NCI-H2227 (cell line): ENCODE results near the gene CTNNA3.

Source experiments
- DNase-seq: peaks from one replicate; lab custom pipeline; 2025; ENCODE audit not compliant: unreplicated experiment; lab: John Stamatoyannopoulos, UW

CTNNA3 gene

DNA sequence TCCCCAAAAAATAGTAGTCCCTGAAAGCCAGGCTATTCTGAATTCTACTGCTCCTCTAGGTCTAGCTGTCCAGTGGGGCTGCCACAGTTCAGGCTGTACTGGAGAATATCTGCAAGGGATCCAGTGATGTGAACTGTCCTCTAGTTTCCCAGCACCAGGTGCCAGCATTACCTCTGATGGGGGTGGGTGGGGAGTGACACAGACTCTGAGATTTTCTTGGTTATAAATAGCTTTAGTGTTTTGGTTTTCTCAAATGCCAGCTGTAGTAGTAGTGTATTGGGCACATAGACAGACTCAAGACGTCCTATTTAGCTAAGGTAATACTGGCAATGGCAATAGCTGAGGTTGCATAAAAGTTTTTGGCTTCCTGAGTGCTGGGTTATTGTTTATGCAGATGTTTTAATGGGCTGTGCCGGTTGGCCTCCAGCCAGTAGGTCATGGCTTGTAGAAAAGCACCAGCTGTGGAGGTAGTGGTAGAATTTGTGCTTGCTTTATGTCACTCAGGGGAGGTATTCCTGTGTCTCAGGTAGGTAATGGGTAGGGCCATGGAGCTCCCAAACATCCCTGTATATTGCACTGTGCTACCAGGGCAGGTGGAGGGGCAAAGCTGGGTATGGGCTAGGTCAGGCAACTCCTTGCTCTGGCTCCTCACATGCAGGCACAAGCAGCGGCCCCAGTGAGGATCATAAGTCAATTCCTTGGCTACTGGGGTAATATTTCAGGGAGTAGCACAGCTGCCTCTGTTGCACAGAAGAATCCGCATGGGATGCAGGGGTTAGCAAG, 1108.9 kb downstream of the CTNNA3 start:
- no peak for DNase-seq

DNA sequence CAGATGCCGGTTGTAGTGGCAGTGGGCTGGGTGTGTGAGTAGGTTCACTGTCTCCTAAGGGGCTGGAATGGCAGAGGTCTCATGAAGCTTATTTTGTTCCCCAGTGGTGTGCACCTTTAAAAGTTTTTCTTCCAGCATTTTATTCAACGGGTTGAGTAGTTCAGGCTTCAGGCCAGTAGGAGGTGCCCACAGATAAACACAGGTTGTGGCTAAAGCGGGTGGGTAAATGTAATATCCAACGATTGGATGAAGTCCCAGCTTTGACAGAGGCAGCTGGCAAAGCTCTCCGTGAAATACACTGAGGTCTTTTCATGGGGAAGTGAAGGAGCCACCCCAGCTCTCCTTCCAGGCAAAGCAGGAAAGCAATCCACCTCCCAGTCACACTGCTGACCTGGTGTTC, 1109.9 kb downstream of the CTNNA3 start:
- peak; percentile 0 for DNase-seq

DNA sequence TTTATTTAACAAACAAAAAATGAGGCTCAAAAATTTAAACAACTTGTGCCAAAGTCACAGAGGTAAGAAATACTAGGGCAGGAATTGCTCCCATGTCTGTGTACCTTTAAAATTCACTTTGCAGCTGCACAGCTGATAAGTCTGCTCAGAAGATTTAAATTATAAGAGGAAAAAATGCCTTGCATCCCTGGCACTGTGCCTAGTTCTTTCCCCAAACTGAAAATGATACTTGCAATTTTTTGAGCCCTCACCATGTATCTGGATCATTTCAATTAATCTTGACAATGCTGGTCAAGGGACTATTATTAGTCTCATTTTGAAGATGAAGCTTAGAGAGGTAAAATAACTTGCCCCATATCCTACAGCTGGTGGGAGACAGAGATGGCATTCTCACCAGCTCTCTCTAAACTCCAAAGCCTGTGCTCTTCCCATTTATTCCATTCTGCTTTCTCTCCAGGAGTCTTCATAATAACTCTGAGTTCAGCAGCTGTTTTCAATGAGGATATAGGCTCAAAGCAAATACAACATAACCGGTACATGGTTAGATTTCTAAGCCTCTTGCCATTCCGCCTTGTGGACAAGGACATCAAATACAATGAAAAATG, 1120.6 kb downstream of the CTNNA3 start:
- peak; percentile 63 for DNase-seq

DNA sequence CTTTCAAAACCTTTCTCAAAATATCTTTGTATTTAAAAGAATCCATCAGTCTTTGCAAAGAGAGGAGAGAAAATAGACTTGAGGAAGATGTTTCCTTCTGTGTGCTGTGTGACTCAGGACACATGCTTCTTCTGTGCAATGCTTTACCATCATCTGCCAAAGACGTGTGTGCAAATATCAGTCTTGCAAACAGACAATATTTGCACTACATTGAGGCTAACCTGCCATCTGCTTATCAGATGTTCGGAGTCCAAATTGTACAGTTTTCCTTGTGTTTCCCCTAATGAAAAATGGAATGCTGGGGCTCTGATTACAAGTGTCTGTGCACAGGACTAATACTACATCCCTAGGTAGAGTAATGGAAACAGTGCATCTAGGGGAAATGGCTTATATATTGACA, 1123.3 kb downstream of the CTNNA3 start:
- DNase-seq: no peak

DNA sequence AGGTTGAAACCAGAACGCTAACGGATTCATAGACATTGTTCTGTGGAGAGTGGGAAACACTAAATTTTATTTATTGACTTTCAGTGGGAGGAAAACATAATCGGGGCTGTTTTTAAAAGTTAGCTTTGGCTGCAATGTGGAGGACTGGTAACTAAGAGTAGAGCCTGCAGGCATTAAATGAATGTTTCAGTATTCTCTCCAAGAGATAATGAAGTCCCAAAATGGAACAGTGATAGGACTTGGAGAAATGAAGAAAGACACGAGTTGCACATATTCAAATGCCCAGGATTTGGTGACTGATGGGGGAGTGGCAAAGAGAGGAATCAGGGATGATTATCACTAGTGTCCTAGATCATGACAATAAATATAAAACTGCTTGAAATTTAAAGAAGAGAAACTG, 1130.0 kb downstream of the CTNNA3 start:
- DNase-seq: no peak

DNA sequence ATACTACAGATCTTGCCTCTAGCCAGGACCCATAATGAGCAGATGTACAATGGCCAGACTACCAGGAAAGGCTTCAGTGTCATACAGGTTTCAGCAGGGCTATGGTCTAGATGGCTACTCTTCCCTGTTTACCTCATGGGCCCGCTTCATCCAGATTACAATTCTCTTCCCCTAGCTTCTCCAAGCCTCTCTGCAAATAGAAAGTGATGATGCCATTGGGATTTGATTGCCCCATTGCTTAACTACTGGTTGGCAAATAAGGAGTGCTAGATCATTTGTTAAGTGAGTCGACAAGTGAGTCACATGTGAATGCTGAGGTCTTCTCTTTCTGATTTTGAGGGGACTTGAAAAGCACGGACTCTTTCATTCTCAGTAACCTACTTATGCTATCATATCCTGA, 1131.7 kb downstream of the CTNNA3 start:
- DNase-seq: no peak

DNA sequence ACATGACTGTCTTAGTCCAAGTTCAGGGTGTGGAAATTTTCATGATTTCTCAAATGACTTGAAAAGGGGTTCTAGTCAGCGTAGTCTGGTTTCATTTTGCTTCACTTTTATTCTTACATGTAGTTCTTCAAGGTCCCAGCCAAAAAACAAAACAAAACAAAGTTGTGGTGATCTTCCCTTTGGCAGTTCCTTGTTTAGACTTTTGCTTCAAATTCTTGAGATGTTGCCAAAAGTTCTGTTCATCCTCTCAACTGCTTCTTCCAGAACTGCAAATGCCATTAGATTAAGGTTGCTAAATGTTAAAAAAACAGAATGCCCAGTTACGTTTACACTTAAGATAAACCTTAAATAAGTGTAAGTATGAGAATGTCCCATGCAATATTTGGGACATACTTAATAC, 1140.9 kb downstream of the CTNNA3 start:
- DNase-seq: no peak

DNA sequence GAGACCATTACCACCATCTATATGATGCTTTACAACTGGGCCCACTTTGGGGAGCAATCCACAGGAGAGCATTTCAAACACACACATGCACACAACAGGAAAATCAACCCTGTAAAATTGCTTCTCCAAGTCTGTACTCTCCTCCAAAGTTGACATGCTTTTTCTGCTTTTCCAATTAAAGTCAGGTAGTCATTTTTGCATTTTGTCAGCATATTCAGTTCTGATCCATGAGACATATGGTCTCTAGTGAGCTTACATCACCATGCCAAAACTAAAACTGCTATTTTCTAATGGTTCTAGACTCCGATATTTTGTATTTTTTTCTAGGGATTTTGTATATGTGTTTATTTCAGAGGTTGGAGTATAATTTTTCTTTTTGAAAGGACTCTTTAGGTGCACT, 1143.7 kb downstream of the CTNNA3 start:
- no peak for DNase-seq

DNA sequence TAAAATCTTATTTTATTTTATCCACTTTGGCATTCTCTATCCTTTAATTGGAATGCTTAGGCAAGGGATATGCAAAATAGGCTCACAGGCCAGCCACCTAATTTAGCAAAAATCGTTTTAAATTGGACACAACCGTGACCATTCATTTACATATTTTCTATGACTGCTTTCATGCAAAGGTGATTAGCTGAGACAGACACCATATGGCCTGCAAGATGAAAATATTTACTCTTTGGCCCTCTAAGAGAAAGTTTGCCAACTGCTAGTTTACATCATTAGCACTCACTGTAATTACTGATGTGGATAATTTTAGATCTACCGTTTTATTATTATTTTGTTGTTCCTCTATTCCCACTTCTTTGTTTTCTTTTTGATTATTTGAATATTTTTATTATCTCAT, 1145.6 kb downstream of the CTNNA3 start:
- DNase-seq: no peak

DNA sequence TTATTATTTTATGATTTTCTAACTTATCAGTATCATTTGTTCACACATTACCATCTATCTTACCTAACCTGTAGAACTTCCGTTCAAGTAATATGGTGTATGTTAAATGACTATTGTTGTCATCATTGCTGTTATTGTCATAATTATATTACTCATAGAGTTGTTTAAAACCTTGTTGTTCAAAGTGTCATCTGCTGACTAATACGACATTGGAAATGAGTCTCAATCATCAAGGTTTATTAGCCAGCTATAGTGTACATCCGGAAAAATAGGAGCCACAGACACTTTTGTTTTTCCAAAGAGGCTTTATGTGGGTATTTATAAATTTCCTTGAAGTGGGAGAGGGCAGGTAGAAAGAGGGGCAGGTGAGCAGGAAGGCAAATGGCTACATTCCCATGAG, 1157.1 kb downstream of the CTNNA3 start:
- no peak for DNase-seq

DNA sequence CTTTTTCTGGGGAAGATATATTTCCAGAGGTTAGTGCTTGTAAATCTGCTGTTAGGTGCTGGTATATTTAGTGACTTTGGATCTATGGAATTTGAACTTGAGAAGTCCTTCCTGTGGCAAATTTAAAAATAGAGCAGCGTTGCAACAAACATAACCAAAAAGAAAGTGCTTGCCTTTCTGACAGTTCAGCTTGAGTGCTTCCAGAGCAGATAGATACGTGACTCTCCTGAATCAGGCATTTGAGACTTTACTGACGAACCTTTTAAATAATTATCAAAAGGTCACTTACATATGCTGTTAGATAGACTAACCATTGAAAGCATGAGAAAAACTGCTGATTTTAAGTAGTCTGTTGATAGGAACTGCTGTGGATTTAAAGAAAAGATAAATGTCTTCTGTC, 1157.6 kb downstream of the CTNNA3 start:
- DNase-seq: no peak

DNA sequence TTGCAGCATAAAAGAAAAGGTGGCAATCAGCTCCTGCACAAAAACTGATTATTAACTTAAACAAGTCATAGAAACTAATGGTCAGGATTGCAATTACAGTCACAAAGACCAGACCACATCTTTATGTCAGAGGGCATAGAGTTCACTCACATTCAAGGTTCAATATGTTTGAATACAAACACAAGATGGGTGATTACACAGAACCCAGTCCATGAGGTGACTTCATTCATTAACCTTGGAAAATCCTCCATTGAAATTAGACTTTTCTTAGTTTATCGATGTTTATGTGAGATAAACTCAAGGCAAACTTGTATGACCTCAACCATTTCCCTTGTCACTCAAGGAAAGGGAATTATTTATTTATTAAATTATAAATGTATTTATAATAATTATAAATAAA, 1158.8 kb downstream of the CTNNA3 start:
- DNase-seq: no peak

DNA sequence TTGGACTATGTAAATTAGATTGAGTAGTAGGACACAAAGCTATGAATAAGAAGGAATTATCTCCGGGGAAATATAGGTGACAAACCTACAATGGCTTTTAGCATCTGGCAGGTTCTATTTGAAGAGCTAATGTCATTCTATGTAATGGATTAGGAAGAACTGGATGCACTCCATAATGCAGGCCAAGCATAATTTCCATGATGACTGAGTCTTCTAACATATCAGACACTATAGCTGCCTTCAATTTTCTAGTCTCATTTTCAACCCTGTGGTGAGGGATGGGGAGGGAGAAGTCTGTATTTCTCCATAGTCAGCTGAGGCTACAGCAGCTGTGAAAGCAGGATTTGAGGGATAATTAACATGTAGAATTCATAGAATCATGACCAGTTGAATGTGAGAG, 1160.6 kb downstream of the CTNNA3 start:
- no peak for DNase-seq

DNA sequence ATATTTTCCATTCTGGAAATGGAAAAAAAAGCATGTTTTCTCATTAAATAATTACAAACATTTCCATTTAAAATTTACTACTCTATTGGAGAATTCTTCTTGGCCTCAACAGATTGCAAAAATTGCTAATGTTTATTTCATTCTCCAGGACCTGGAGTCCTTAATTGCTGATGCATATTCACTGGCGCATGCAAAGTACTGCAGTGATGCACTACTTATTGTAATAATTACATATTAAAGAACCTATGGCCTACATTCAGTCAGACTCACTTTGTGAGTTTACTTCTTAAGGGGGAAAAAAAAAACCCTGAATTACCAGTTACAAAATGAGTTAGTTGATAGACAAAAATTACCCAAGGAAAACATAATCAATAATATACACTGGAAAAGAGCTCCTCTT, 1161.1 kb downstream of the CTNNA3 start:
- DNase-seq: no peak

DNA sequence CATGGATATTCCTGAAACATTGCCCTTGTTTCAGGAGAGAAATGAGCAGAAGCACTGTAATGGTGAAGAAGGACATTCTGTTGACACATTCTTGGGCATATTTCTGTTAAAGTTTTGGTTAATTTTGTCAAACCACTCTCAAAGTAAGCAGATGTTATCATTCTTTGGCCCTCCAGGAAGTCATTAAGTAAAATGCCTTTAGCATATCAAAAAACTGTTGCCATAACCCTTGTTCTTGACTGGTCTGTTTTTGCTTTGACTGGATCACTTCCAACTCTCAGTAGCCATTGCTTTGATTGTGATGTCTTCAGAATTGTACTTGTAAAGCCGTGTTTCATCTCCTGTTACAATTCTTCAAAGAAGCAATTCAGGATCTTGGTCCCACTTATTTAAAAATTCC, 1174.5 kb downstream of the CTNNA3 start:
- DNase-seq: no peak

DNA sequence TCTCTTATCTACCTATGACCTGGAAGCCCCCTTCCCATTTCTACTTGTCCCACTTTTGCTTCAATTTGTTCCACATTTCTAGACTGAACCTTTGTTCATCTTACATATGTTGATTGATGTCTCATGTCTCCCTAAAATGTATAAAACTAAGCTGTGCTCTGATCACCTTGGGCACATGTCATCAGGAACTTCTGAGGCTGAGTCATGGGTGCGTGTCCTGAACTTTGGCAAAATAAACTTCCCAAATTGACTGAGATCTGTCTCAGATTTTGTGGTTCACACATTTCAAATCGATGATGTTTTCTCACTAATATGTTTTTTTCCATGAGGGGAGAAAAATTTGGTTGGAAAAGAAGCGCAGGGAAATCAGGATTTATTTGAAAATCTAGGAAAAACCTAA, 1176.4 kb downstream of the CTNNA3 start:
- no peak for DNase-seq

DNA sequence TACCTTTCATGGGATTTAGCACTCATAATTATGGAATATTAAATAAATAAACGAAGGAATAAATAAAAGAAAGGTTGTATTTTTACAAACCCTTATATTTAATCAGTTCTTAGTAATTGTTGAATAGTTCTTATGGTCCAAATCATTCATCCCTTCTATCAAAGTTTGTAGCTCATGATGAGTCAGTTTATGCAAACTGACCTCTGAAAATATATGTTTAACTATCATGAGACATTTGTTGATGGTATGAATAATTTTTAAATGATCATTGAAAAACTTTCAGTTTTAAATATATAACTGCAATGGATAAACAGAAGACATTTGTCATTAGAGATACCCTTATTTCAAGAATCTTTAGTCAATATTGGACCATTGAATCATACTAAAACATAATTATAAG, 1181.3 kb downstream of the CTNNA3 start:
- no peak for DNase-seq

DNA sequence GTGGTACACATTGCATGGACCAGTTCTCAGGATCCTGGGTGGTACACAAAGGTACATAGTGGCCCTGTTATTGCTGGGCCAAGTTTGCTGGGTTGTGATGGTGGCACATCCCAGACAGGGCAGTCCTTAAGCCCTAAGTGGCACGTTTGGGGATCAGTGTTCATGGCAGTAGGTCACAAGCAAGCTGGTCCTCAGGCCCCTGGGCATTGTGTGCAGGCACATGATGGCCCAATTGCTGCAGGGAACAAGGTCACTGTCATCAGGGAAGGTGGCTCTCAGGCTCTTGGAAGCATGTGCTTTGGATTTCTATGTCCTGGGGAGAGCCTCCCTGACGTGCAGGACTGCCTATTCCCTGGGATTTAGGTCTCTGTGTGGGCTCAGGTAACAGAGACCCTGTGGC, 1182.5 kb downstream of the CTNNA3 start:
- no peak for DNase-seq

DNA sequence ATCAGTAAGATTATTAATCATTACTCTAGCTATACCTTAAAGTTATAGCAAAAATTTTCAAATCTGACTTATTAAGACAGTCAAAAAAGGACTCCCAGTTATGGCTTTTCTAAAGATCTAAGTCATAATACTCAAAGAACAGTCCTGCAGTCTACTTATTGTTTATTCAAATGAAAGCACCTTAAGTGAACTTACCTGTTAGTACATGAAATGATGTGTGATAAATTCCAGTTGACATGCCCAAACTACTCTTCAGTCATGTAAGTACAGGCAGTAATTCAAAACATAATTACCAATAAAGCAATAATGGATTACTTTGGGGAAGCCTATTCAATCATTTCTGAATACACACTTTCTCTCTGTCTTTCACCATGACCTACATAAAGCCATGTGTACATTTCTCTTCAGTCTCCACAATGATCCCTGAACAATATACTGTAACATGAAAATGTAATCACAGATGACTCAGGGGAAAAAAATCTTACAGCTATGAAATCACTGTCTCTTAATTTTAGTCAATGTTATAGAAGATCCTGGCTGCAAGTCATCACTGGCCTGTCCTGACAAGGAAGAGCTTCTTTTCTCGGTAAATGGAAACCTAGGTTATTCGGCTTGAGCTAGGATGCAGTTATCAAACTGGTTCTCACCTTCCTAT, 1190.9 kb downstream of the CTNNA3 start:
- DNase-seq: no peak

DNA sequence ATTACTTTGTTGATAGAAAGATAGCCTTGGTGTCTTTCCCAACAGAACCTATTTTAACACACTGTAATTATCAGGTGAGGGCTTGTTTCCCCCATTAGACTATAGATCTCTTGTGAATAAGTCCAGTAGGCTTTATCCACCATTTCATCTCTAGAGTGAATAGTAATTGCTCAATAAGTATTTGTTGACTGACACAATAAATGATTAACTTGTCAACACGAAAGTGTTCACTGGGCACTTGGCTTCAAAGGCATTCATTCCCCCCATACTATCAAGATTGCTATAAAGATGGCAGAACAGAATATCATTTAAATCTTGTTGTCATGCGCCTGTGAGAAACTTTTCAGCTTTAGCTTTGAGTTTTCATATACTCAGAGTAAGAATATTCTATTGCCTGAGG, 1194.6 kb downstream of the CTNNA3 start:
- no peak for DNase-seq

DNA sequence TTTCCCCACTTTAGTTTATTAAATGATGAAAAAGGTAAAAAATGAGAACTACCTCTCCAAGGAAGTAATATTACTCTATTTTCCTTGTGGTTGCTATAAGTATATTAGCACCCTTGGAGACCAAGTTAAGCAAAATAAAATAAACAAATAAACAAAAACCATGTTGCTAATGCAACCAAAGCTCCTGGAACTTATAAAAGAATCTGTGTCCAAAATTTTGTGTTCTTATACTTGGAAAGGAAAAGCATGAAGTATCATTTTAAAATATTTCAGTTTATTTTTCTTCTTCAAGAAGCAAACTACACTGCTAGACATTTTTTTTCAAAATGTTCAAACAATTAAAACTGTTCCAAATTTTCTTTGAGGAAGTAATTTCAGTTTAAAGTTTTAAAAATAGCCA, 1212.0 kb downstream of the CTNNA3 start:
- no peak for DNase-seq

DNA sequence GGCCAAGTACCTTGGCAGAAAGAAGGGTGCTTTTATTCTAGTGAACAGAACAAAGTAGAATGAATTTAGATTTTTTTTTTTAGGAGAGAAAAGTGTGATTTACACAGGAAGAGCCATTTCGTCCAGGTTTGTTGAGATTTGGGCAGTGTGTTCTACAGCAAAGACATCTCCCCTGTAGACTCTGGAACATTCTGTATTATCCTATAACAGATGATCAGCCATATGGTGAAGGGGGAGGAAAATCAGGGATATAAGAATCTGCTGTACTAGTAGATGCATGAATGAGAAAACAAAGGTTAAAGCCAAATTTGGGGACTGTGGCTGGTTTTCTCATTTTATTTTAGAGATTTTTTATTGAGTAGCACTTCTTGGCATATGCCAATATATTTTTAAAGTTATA, 1223.8 kb downstream of the CTNNA3 start:
- DNase-seq: no peak

DNA sequence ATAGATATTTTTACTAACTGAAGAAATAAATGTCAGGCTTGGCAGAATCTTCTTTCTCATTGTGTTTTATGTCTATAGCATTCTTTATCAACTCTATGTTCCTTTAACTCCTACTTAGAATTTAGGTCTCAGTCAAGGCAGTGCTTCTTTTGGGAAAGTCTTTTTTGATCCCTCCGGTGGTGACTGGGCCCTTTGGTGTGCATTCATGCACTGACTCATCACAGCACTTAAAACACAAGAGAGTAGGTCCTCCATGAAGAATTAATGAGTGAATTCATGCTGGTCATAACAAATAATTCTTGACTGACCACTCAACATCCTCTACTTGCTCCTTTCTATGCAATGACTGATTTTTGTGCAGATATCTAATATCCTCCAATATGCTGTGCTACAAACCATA, 1229.0 kb downstream of the CTNNA3 start:
- DNase-seq: no peak
